Metanephros (tissue), 1 donor: Measurements from ENCODE around the gene ZNF660. TPM values are rescaled to one million over a fixed set of nuclear protein-coding genes. Genes with fewer than 3 reads are reported as not detected.

Experiments
- total RNA-seq: library from RNA; depleted of rRNA; stranded (reverse); fragments of >200 nt; gene quantifications from one replicate; pipeline ENCODE4 v1.2.3, GENCODE V29; 2014

ZNF660 gene
- 8.2 TPM for total RNA-seq

DNA sequence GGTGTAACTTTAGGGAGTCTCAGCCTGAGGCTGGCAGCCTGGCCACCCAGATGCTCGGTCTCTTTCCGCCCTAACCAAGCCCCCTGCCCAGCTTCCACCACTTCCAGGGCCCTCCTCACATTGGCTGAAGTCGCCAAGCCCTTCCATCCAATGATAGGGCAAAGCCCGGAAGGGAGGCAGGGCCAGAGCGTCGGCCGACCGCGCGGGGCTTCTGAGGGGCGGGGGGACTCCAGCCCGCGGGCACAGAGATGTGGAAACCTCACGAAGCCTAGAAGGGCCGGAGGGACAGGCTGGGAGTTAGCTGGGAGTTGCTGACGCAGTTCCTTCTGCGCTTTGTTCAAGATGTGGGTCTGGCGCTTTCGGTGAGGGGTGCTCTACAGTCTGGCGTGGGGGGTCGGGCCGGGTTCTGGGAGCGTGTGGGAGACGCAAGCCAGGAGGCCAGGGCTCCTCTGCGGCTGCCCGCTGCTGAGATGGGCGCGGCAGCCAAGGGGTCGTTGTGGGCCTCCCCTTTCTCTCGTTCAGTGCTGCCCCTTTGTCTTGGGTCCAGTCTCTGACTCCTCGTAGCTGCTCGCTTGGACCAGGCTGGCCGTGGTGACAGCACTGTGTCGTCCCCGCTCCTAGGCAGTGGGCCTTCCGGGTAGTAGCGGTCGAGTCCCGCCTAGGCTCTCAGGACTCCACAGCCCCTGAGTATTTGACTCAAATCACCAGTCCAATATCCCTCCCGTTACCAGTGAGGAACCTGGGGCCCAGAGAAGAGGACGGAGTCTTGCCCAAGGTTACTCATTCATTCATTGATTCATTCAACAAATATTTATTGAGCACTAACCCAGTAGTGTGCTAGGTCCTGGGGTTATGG lies at the start of gene ZNF660:
TSS of gene ZNF660 (plus strand) at position 319 of the 856 bp plus-strand sequence. CDS start 9,230 bp downstream, outside the sequence.

DNA sequence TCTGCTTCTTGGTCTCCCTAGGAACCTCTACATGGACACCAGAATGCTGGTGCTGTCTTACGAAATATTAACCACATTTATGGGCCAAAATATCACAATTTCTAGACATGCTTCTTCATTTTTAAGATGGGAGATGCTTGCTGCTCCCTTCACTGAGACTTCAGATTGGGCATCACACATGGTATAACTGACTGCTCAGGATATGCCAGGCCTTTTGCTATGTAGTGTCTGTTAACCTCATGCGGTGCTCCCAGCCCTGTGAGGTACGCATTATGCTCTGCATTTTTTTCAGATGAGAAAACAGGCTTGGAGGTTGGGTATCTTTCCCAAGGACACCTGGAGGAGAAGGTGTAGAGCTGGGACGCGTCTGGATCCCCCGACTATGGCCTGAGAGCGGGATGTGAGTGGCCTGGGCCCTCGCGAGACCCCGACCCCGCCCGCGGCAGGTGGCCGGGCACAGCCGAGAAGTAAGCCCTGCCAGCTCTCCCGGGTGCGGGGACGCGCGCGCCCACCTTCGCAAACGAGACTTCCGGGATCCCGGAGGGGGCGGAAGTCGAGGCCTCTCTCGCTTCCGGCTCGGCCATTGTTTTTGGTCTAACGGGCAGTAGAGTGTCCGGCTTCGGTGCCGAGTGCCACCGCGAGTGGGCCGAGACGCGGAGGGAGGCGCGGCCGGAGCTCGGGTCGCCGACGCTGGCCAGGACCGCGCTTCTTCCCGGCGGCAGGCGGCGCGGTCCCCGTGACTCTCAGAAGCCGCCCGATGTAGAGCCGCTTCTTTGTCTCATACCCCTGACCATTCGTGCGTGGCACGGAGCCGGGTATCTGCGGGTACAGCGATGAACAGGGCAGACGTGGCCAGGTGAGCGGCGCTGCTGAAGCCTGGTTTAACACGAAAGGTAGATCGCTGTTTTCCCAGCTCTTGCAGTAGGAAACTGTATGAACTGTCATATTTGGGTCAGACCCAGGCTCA lies 29.9 kb upstream of the ZNF660 start, which contains the start of gene ZKSCAN7:
TSS of gene ZKSCAN7 (plus strand) at position 568 of the 967 bp plus-strand sequence. CDS start 1,855 bp downstream, outside the sequence.

DNA sequence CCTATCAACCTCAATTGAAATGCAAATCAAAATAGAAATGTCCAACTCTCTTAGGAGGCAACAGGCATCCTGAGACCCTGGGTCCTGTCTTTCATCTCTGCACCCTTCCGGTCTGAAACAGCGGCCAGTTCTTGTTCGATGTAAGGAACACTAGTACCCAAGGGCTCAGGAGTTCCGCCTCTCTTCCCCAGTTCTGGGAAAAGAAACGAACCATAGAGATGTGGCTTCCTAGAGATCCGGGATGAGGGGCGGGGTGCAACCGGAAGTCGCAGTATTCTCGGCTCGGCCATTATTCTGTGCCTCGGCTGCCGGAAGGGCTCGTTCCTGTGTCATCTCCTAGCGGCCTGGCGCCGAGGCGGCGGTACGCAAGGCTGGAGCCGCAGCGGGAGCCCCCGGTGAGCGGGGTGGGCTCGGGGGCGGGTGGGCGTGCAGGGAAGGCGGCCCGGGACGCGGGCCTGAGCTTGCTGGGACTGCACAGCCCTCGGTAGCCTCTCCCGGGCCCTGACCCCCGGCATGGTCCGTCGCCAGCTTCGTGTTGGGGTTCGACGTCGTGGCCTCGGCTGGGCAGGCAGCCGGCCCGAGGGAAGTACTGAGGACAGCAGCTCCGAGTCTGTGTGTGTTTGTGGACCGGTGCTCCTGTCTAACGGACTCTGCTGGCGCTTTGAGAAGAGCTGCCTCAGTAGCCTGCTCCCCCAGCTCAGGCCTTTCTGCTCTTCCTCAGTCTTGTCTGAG lies 40.2 kb downstream of the ZNF660 start, which contains the start of gene ZNF197:
TSS of gene ZNF197 (plus strand) at position 288 of the 732 bp plus-strand sequence. CDS start 4,119 bp downstream, outside the sequence.

DNA sequence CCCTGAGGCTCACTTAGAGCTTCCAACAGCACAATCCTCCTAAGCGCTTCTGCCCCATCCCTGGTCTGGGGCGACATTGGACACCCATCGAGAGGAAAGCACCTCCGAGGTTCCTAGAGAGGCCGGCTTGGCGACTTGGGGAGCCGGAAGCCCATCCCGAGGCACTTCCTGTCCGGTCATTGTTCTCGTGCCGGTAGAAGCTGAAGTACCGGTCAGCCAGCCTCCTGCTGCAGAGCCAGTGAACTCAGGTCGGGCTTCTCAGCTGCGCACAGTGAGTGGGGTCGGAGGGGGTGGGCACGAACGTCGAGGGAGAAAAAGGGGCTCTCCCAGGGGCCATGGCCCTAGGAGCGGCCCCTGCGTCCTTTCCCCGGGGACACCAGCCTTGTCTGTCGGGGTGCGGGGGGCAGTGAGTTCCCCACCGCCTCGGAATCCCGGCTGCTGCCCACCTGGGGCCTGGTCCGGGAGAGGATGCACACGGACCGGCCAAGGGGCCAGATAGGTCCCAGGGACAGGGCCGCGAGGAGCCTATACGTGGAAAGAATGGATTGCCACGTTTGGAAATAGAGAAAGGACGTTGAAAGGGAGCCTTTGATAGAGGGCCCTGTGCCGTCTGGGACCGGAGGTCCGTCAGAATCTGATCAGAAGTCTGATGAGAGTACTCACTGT lies 63.9 kb downstream of the ZNF660 start, which contains the start of gene ZNF35:
TSS of gene ZNF35 (plus strand) at position 169 of the 666 bp plus-strand sequence. CDS start 2,336 bp downstream, outside the sequence.

Other genes with a start within 250 kb of the ZNF660 start
- gene TCAIM, start 246.2 kb upstream of the ZNF660 start, total RNA-seq: 35.4 TPM
- 23.6 TPM for gene ZNF445, start 107.3 kb upstream of the ZNF660 start, total RNA-seq
- 16.3 TPM for gene ZKSCAN7, start 29.8 kb upstream of the ZNF660 start, total RNA-seq
- 27.3 TPM for gene ZNF197, start 40.1 kb downstream of the ZNF660 start, total RNA-seq
- 9.9 TPM for gene ZNF35, start 63.8 kb downstream of the ZNF660 start, total RNA-seq
- gene ZNF502, start 127.7 kb downstream of the ZNF660 start, total RNA-seq: 8.0 TPM
- gene ZNF501, start 144.7 kb downstream of the ZNF660 start, total RNA-seq: 9.2 TPM
- 25.5 TPM for gene KIAA1143, start 176.7 kb downstream of the ZNF660 start, total RNA-seq
- gene KIF15, start 176.8 kb downstream of the ZNF660 start, total RNA-seq: 6.4 TPM